T-helper 17 cell (primary cell): ENCODE results near the gene TRIM46. TPM values are rescaled to one million over a fixed set of nuclear protein-coding genes. Genes with fewer than 3 reads are reported as not detected.

ENCODE experiments used
- ATAC-seq: fragments of 150-1000 bp; cut with Tn5 transposase; 2 replicates; pipeline ENCODE4 v1.10.0; 2021; ENCODE audit warnings: mild to moderate bottlenecking, moderate library complexity
- DNase-seq, 3 donors: peaks; one replicate each; pipeline versions ENCODE4 v3.0.0 to v3.0.0-alpha.2; 2020 to 2021
- H3K9me3 ChIP-seq: one replicate; pipeline ENCODE4 v1.7.0; 2013; ENCODE audit warnings: low read length, mild to moderate bottlenecking; ENCODE audit not compliant: control insufficient read depth, poor library complexity, severe bottlenecking
- H3K27ac Mint-ChIP-seq: one replicate; pipeline ENCODE4 v1.8.0; 2022; ENCODE audit warnings: mild to moderate bottlenecking, moderate library complexity, mixed read lengths
- H3K27me3 Mint-ChIP-seq: one replicate; pipeline ENCODE4 v1.8.0; 2022; ENCODE audit warnings: mixed read lengths
- H3K36me3 Mint-ChIP-seq: one replicate; pipeline ENCODE4 v1.8.0; 2022; ENCODE audit warnings: low read depth, mixed read lengths
- H3K4me1 Mint-ChIP-seq: one replicate; pipeline ENCODE4 v1.8.0; 2022; ENCODE audit warnings: mild to moderate bottlenecking, mixed read lengths
- H3K4me3 Mint-ChIP-seq: one replicate; pipeline ENCODE4 v1.8.0; 2022; ENCODE audit warnings: mild to moderate bottlenecking, moderate library complexity, mixed read lengths
- total RNA-seq, 4 donors: library from RNA in 2 of 4; stranded (reverse) in 2 of 4; gene quantifications; one replicate each; pipeline ENCODE4 v1.2.3 and lab custom pipeline; 2022 to 2026

The TRIM46 gene, protein sequence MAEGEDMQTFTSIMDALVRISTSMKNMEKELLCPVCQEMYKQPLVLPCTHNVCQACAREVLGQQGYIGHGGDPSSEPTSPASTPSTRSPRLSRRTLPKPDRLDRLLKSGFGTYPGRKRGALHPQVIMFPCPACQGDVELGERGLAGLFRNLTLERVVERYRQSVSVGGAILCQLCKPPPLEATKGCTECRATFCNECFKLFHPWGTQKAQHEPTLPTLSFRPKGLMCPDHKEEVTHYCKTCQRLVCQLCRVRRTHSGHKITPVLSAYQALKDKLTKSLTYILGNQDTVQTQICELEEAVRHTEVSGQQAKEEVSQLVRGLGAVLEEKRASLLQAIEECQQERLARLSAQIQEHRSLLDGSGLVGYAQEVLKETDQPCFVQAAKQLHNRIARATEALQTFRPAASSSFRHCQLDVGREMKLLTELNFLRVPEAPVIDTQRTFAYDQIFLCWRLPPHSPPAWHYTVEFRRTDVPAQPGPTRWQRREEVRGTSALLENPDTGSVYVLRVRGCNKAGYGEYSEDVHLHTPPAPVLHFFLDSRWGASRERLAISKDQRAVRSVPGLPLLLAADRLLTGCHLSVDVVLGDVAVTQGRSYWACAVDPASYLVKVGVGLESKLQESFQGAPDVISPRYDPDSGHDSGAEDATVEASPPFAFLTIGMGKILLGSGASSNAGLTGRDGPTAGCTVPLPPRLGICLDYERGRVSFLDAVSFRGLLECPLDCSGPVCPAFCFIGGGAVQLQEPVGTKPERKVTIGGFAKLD
- total RNA-seq (10 to 100 TPM in 1 of 2 donors, 1 to 10 TPM in 1; 9.8 to 12.7 TPM), total RNA-seq (lab: John Stamatoyannopoulos, UW) (10.3 to 11.4 reads per million in 2 donors)

DNA sequence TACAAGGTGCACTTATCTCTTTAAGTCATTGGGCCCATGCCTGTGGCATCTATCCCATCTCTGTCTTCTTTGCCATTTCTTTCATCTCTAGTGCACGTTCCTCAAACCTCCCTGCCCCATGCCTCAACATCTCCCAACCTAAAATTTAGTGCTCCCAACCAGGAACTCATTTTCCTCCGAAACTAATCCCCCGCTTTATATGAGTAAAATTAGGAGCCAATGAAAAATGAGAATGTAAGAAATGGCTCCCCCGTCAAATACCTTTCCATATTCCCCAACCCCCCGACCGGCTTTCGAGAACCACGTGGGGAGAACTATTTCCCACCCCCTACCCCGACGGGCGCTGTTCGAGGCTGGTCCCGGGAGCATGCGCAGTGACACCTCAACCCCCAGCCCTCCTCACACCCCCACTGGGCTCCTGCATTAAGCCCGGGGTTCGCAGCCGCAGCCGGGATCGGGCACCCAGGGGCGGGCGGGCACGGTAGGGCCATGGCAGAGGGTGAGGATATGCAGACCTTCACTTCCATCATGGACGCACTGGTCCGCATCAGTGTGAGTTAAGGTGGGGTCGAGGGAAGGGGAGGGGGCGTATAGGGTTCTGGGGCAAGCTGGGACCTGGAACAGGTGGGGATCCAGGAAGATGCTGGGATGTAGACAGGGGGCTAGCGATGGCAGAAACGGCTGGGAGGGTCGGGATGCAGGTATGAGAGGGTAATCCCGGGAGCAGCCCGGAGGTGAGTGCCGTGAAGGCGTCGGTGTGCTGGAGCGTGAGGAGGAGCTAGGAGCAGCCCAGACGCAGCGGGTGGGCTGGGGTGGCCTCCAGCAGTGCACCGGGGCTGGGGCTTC, at the start of gene TRIM46:
TSS of gene TRIM46 (plus strand) at position 372 of the 846 bp plus-strand sequence. CDS start at position 490, 118 bp downstream.
- peaks cover 8% of the 10 kb centered on the region for H3K36me3 Mint-ChIP-seq
- H3K4me1 Mint-ChIP-seq, result peaks cover 47% of the 10 kb centered on the region
- no peaks in the 10 kb centered on the region for H3K9me3 ChIP-seq
- no peaks in the 10 kb centered on the region for H3K27me3 Mint-ChIP-seq
- ATAC-seq, result peak; percentile 29
- DNase-seq, result peak; percentile 33 to 64 (median 49)
- H3K27ac Mint-ChIP-seq, result peak within 1 kb of the TSS; percentile 98
- peak within 1 kb of the TSS; percentile 99 for H3K4me3 Mint-ChIP-seq

DNA sequence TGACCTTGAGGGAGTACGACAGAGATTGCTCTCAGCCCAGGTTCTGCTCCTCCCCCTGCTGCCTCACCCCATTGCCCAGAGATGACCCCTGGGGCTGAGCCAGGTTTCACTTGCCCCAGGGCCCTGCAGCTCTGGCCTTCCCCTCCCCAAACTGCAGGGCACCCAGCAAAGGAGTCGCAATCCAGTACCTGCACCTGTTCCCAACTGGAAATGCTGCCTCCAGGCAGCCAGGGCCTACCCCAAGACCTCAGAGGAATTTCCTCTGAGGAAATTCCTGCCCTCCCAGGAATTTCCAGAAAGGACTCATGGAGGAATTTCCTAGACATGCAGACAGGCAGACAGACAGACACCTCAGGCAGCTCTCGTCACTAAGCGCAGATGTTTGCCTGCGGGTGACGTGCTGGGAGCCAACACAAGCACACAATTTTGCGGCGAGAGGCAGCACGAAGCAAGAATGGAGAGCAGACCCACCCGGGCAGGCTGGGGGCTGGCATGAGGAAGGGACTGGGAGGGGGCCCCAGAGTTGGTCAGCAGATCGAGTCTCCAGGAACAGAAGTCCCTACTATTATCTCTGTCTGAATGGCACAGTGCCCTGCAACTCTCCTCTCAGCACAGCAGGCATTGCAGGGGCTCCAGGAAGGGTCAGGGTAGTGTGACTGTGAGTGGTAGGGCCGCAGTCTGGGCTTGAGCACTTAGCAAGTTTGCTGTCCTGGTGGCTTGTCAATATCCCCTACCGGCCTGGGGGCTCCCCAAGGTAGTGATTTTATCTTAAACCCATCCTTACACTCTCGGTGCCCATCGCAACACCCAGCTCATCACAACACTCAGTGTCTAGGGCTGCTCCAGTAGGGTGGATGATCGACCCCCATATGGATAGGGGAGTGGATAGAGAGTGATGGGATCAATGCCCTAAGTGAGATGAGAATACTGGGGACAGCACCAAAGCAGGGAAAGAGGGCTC, 48.9 kb upstream of the TRIM46 start:
- DNase-seq (no peak), ATAC-seq (no peak)
- Mint-ChIP-seq H3K4me1 (peaks cover 24% of the 10 kb centered on the region), H3K36me3 (no peaks in the 10 kb centered on the region), H3K4me3 (peak overlapping the region; percentile 19), H3K27ac (no peak overlapping the region), H3K27me3 (peaks cover 36% of the 10 kb centered on the region)
- H3K9me3 ChIP-seq, result no peaks in the 10 kb centered on the region

DNA sequence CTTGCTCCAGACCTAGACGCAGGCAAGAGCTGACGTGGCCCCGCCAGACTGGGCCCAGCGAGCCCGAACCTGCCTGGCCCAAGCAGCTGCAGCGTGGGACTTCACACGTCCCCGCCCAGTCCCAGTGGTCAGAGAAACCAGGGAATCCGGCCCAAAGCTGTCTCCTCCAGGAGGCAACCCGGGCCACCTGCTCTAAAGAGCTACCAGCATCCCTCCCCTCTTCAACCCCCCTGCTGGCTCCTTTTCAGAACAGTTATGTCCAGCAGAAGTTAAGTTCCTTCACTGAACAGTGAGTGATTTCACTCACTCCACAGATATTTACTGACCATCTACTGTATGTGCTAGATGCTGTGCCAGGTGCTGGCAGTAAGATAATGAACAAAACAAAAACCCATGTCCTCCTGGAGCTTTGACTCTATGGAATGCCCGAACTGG, 48.1 kb upstream of the TRIM46 start:
- Mint-ChIP-seq H3K4me3 (peak overlapping the region; percentile 45), H3K4me1 (peaks cover 26% of the 10 kb centered on the region), H3K36me3 (no peaks in the 10 kb centered on the region), H3K27me3 (peaks cover 32% of the 10 kb centered on the region), H3K27ac (no peak overlapping the region)
- DNase-seq (no peak), ATAC-seq (no peak)
- no peaks in the 10 kb centered on the region for H3K9me3 ChIP-seq

DNA sequence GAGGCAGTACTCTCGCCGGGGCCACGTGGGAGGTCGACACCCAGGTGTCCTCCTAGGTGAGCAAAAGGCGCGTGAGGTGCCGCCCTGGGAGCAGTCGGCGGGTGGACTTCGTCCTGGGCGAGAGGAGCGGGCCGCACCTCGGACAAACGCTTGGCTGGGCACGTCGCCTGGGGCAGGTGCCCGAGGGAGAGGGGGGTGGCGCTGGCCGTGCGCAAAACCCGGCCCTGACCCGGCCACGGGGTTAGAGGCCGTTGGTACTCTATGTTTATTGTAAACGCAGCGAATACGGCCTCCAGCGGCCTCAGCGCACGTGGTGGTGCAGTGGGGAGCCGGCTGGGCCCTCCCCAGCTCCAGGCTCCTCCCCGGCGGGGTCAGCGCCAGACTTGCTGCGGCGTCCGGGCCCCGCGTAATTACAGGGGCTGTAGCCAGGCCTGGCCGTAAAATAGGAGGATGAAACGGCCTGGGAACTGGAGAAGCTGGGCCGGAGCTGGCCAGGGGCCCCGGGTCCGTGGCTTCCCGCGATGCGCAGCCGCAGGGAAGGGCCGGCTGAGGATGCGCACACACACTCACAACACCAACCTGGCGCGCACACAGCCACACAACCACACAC, 47.6 kb upstream of the TRIM46 start:
- ATAC-seq, result no peak
- no peaks in the 10 kb centered on the region for H3K9me3 ChIP-seq
- Mint-ChIP-seq H3K27ac (no peak overlapping the region), H3K27me3 (peaks cover 30% of the 10 kb centered on the region), H3K36me3 (no peaks in the 10 kb centered on the region), H3K4me1 (peaks cover 31% of the 10 kb centered on the region), H3K4me3 (peak overlapping the region; percentile 94)
- no peak for DNase-seq

DNA sequence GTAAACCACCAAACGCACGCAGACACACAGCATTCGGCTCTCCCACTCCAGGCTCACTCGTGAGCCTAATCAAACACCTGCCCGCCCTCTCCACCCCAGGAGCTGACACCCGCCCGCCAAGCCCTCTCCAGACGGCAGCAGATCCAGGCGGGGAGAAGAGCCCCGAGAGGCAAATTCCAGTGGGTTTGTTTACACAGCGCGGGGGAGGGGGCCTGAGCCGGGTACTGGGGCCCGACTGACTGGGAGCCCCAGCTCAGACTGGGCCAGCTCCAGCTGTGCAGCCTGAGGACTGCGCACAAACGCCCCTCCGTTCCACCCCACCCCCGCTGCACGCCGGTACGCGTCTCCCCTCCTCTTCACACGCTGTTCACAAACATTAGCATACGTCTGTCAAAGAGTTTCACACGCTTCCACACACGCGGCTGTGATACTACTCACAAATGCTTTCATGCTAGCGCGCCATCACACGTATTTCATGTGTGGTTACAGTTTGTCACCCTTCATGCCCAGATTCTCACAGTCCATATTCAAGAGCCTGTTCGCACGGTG, 47.0 kb upstream of the TRIM46 start:
- no peak for DNase-seq
- Mint-ChIP-seq H3K4me3 (peak overlapping the region; percentile 94), H3K4me1 (peaks cover 31% of the 10 kb centered on the region), H3K36me3 (no peaks in the 10 kb centered on the region), H3K27me3 (peaks cover 26% of the 10 kb centered on the region), H3K27ac (peak overlapping the region; percentile 8)
- no peaks in the 10 kb centered on the region for H3K9me3 ChIP-seq
- ATAC-seq, result peak; percentile 76

DNA sequence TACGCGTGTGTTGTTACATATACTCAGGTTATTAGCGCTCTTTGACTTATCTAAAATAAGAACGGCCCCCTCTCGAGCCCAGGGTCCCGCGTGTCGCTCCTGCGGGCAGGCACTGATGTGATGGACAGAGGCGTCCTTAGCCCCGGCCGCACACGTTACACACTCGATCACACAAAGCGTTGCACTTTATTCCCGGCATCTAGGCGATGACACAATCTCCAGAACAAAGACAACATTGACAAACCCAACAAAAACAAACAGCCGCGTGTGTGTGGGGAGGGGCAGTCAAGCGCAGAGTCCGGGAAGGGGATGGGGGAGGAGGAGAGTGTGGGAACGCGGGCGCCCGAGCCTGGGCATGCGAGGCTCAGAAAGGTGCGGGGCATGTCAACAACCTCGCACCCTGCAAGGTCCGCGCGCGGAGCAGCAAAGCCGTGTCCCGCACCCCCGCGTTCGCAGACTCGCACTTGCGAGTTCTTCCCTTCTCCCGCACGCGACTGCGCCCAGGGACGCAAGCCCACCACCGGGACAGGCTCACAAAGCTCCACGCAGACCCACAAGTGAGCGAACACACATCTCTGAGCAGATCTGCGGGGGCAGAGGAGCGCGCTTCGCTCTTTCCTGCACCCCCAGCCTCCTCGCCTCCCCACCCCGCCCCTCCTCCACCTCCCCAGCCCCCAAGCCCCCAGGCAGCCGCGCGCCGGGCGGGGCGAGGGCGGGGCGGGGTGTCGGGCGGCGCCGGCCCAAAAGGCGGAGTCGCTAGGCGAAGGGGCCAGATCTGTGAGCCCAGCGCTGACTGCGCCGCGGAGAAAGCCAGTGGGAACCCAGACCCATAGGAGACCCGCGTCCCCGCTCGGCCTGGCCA, 46.3 kb upstream of the TRIM46 start, which contains the start of gene EFNA1:
TSS of gene EFNA1 (plus strand) at position 772 of the 862 bp plus-strand sequence. CDS start 102 bp downstream, outside the sequence.
- H3K9me3 ChIP-seq, result no peaks in the 10 kb centered on the region
- ATAC-seq, result peak; percentile 55
- peak within 1 kb of the TSS; percentile 94 for H3K4me3 Mint-ChIP-seq
- DNase-seq, result peak in 2 of 3 donors; percentile 41 to 43
- peaks cover 31% of the 10 kb centered on the region for H3K4me1 Mint-ChIP-seq
- no peaks in the 10 kb centered on the region for H3K36me3 Mint-ChIP-seq
- peak within 1 kb of the TSS; percentile 14 for H3K27ac Mint-ChIP-seq
- peaks cover 26% of the 10 kb centered on the region for H3K27me3 Mint-ChIP-seq

DNA sequence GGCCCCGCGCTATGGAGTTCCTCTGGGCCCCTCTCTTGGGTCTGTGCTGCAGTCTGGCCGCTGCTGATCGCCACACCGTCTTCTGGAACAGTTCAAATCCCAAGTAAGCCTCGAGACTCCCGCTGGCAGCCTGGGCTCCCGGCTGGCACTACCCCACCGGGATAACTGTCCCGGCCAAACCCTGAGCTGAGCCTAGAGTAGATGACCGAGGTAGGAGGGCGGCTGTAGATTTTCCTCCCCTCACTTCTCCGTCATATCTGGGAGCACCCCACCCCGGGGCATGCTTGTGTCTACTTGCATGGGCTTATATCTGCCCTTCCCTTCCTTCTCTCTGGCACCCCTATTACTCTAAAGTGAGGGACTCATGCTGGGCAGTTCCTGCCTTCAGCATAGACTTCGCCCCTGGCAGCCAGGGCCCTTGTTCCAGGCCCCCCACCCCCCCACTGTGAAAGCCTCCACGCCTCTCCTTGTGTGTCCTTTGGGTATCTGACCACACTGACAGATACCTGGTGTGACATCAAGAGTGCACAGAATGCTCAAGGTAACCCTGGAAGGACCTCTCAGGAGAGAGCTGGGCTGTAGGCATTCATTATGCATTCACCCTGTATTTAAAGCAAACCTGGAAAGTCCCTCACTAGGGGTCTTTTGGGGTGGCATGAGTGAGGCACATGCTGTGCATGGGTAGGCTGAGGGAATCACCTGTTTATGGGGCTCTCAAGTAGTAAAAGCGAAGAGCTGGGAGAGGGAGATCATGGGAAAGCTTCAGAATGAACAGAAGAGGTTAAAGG, 45.5 kb upstream of the TRIM46 start:
- DNase-seq (no peak), ATAC-seq (no peak)
- H3K27me3 Mint-ChIP-seq, result peaks cover 26% of the 10 kb centered on the region
- H3K4me3 Mint-ChIP-seq, result peak overlapping the region; percentile 94
- no peaks in the 10 kb centered on the region for H3K9me3 ChIP-seq
- peaks cover 31% of the 10 kb centered on the region for H3K4me1 Mint-ChIP-seq
- no peaks in the 10 kb centered on the region for H3K36me3 Mint-ChIP-seq
- H3K27ac Mint-ChIP-seq, result peak overlapping the region; percentile 14

DNA sequence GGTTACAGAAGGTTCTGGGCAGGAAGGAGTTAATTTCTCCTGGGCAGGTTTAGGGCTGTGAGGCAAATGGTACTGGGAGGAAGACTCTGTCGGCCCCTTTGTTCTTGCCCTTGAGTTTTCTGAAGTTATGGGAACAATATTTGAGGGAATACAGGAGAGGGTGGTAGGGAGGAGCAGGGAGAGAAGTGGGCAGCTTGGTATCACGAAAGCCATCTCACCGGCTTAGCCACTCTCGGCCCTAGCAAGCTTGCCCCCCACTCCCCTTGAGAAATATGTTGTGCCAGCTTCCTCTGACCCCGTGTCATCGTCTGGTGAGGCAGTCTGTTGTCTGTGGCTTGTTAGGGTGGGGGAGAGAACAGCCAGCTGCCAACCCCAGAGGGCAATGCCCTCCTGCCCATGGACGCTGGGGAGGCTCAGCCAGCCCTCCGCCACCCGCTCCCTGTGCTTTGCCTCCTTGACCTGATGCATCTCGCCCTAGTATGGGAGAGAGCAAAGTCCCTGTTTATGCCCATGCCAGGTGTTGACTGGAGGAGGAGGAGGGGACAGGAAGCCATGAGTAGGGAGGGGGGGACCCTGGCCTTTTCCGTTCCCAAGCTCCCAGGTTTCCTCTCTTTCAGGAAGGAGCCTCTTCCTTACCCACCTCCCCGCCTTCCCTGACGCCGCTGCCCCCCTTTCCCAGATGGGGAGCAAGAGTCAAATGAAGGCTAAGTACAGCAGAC, 44.7 kb upstream of the TRIM46 start:
- Mint-ChIP-seq H3K4me3 (peak overlapping the region; percentile 94), H3K27ac (peak overlapping the region; percentile 14), H3K4me1 (peaks cover 33% of the 10 kb centered on the region), H3K36me3 (no peaks in the 10 kb centered on the region), H3K27me3 (peaks cover 26% of the 10 kb centered on the region)
- H3K9me3 ChIP-seq, result no peaks in the 10 kb centered on the region
- ATAC-seq (peak; percentile 24), DNase-seq (no peak)

DNA sequence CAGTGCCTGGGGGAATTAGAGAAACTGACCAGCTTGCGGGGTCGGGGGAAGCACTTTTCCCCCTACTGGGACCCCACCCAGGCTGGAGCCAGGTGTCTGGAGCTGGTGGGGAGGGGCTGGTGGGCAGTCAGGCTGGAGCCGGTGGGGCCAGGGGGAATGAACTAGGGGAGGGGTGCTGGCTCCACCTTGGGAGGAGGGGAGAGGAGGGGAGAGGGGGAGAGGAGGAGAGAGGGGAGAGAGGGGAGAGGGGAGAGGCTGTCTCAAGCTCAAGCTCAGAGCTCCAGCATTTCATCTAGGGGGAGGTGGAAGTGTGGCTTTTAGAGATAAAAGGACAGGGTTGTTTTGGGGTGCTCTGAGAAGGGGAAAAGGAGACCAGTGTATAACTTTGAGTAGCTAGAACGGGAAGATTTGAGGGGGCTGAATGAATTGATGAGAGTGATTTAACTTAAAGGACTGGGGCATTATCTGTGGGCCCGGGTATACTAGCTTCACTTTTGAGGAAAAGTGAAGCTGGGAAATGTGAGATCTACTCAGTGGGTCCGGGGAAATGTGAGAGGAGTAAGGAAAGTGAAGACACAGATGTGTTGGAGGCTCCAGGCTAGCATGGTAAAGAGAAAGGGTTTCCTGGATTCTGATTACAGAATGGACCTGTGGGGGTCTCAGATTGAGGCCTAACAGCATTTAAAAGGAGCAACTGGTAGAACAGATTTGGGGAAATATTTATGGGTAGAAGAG, 43.2 kb upstream of the TRIM46 start:
- Mint-ChIP-seq H3K36me3 (no peaks in the 10 kb centered on the region), H3K27ac (peak overlapping the region; percentile 16), H3K4me1 (peaks cover 40% of the 10 kb centered on the region), H3K27me3 (peaks cover 26% of the 10 kb centered on the region), H3K4me3 (peak overlapping the region; percentile 19)
- ATAC-seq, result no peak
- no peaks in the 10 kb centered on the region for H3K9me3 ChIP-seq
- DNase-seq, result no peak
